H1 (cell line): Measurements from ENCODE around the gene PRR16. TPM values are rescaled to one million over a fixed set of nuclear protein-coding genes. Genes with fewer than 3 reads are reported as not detected.

ENCODE experiments used
- CTCF ChIA-PET: fragments of 300-600 bp; sonication (Branson Sonifier 250); formaldehyde crosslinking; loops from one replicate; lab custom pipeline; 2021; ENCODE audit not compliant: partially characterized antibody; lab: Charles Lee
- POLR2A ChIA-PET: fragments of 300-600 bp; sonication (Branson Sonifier 250); formaldehyde crosslinking; loops from one replicate; lab custom pipeline; 2021; ENCODE audit warnings: inconsistent platforms; ENCODE audit not compliant: partially characterized antibody; lab: Charles Lee
- DNase-seq, 2 experiments: peaks; one replicate each; pipeline versions ENCODE4 v3.0.0 to v3.0.0-alpha.2; 2010 to 2022; ENCODE audit warnings: low spot score in 2 of 2, low read depth in 1 of 2, mixed read lengths in 1 of 2
- FAIRE-seq: peaks from 2 replicates; lab custom pipeline; 2011; peaks lifted over from hg19 to GRCh38; lab: Jason Lieb, UNC
- H2AFZ ChIP-seq: 2 replicates; pipeline ENCODE4 v1.8.1; 2012; ENCODE audit warnings: low read length, inconsistent platforms
- H2AK5ac ChIP-seq: 2 replicates; pipeline ENCODE4 v1.6.1; 2013; ENCODE audit warnings: low read depth, low read length
- H2BK120ac ChIP-seq: replicated peaks from 2 replicates; pipeline ENCODE3; 2013; ENCODE audit warnings: low read depth, low read length, inconsistent platforms
- H2BK12ac ChIP-seq: 2 replicates; pipeline ENCODE4 v1.6.1; 2013; ENCODE audit warnings: low read depth, low read length
- H2BK15ac ChIP-seq: 2 replicates; pipeline ENCODE4 v1.6.1; 2013; ENCODE audit warnings: low read length
- H2BK20ac ChIP-seq: 2 replicates; pipeline ENCODE4 v1.6.1; 2013; ENCODE audit warnings: low read length
- H2BK5ac ChIP-seq: 2 replicates; pipeline ENCODE4 v1.6.1; 2013; ENCODE audit warnings: low read depth, low read length
- H3K14ac ChIP-seq: 2 replicates; pipeline ENCODE4 v1.6.1; 2013; ENCODE audit warnings: inconsistent platforms; ENCODE audit not compliant: insufficient read length
- H3K18ac ChIP-seq: 2 replicates; pipeline ENCODE4 v1.6.1; 2013; ENCODE audit warnings: low read length; ENCODE audit errors: extremely low read depth
- H3K23ac ChIP-seq: 2 replicates; pipeline ENCODE4 v1.6.1; 2013; ENCODE audit warnings: inconsistent platforms; ENCODE audit not compliant: insufficient read length
- H3K23me2 ChIP-seq: 2 replicates; pipeline ENCODE4 v1.6.1; 2013; ENCODE audit warnings: low read depth, low read length
- H3K27ac ChIP-seq: 2 replicates; pipeline ENCODE4 v1.6.1; 2011; ENCODE audit warnings: low read depth, low read length, inconsistent platforms
- H3K27me3 ChIP-seq, 4 experiments: replicated peaks in 1 of 4; 1 replicate in 1 of 4; 2 replicates in 3 of 4; pipeline versions ENCODE4 v1.6.1 to v1.8.1; 2011 to 2013; ENCODE audit warnings: low read length in 3 of 4, mild to moderate bottlenecking in 3 of 4, inconsistent platforms in 2 of 4, mixed read lengths in 2 of 4, moderate library complexity in 1 of 4; ENCODE audit not compliant: control insufficient read depth in 3 of 4, insufficient read depth in 3 of 4; ENCODE audit errors: extremely low read depth in 1 of 4
- H3K36me3 ChIP-seq, 4 experiments: 2 replicates each; pipeline versions ENCODE4 v1.6.1 to v1.8.1; 2011 to 2013; ENCODE audit warnings: mild to moderate bottlenecking in 4 of 4, low read length in 3 of 4, moderate library complexity in 2 of 4, control low read depth in 1 of 4, inconsistent platforms in 1 of 4; ENCODE audit not compliant: insufficient read depth in 4 of 4, control insufficient read depth in 2 of 4
- H3K4ac ChIP-seq: replicated peaks from 2 replicates; pipeline ENCODE3; 2013; ENCODE audit warnings: low read length, low read depth, mixed read lengths, inconsistent platforms; ENCODE audit not compliant: insufficient read length
- H3K4me1 ChIP-seq, 4 experiments: replicated peaks in 1 of 4; 1 replicate in 1 of 4; 2 replicates in 3 of 4; pipeline versions ENCODE4 v1.6.1 to v1.8.1; 2011 to 2013; ENCODE audit warnings: low read length in 3 of 4, inconsistent platforms in 2 of 4, mixed read lengths in 1 of 4; ENCODE audit not compliant: insufficient read depth in 4 of 4, control insufficient read depth in 3 of 4
- H3K4me2 ChIP-seq, 2 experiments: 2 replicates each; pipeline versions ENCODE4 v1.6.1 to v1.8.1; 2011 to 2013; ENCODE audit warnings: low read depth in 2 of 2, low read length in 2 of 2, control low read depth in 1 of 2, inconsistent platforms in 1 of 2, mild to moderate bottlenecking in 1 of 2; ENCODE audit not compliant: insufficient read depth in 1 of 2
- H3K4me3 ChIP-seq, 4 experiments: fragments of 200-600, 300-600 bp in 1 of 4; sonication (generic), shearing (Covaris generic), sonication (Bioruptor Twin) in 1 of 4; 2 replicates each; pipeline versions ENCODE4 v1.5.1 to v1.8.1; 2011 to 2016; ENCODE audit warnings: low read length in 4 of 4, low read depth in 3 of 4, control low read depth in 2 of 4, inconsistent platforms in 2 of 4, mild to moderate bottlenecking in 2 of 4, mixed read lengths in 1 of 4, moderate library complexity in 1 of 4; ENCODE audit not compliant: insufficient read depth in 2 of 4; ENCODE audit errors: extremely low read depth in 1 of 4
- H3K56ac ChIP-seq: replicated peaks from 2 replicates; pipeline ENCODE3; 2013; ENCODE audit warnings: low read depth, mild to moderate bottlenecking, mixed read lengths, low read length, inconsistent platforms; ENCODE audit not compliant: insufficient read length
- H3K79me1 ChIP-seq: 2 replicates; pipeline ENCODE4 v1.6.1; 2013; ENCODE audit warnings: low read depth, low read length, control low read depth
- H3K79me2 ChIP-seq, 2 experiments: 2 replicates each; pipeline versions ENCODE4 v1.6.1 to v1.8.1; 2012 to 2013; ENCODE audit warnings: low read length in 2 of 2, mild to moderate bottlenecking in 2 of 2, inconsistent platforms in 1 of 2; ENCODE audit not compliant: insufficient read depth in 2 of 2, control insufficient read depth in 1 of 2
- H3K9ac ChIP-seq, 4 experiments: replicated peaks in 1 of 4; 1 replicate in 1 of 4; 2 replicates in 3 of 4; pipeline versions ENCODE4 v1.6.1 to v1.8.1; 2011 to 2013; ENCODE audit warnings: low read depth in 3 of 4, low read length in 3 of 4, control low read depth in 2 of 4, mild to moderate bottlenecking in 2 of 4, moderate library complexity in 2 of 4, inconsistent platforms in 1 of 4; ENCODE audit errors: extremely low read depth in 1 of 4
- H3K9me3 ChIP-seq, 2 experiments: 2 replicates each; pipeline versions ENCODE4 v1.6.1 to v1.8.1; 2012 to 2013; ENCODE audit warnings: mild to moderate bottlenecking in 2 of 2, moderate library complexity in 2 of 2, control low read depth in 1 of 2, inconsistent platforms in 1 of 2, low read depth in 1 of 2, low read length in 1 of 2, mixed read lengths in 1 of 2; ENCODE audit not compliant: insufficient read depth in 2 of 2
- H4K20me1 ChIP-seq, 2 experiments: replicated peaks in 1 of 2; 2 replicates each; pipeline versions ENCODE3 to v1.8.1; 2011 to 2013; ENCODE audit warnings: inconsistent platforms in 2 of 2, low read length in 2 of 2, mild to moderate bottlenecking in 1 of 2; ENCODE audit not compliant: insufficient read depth in 2 of 2, control insufficient read depth in 1 of 2
- H4K5ac ChIP-seq: 2 replicates; pipeline ENCODE4 v1.6.1; 2013; ENCODE audit warnings: low read length, low read depth, mixed read lengths, inconsistent platforms; ENCODE audit not compliant: insufficient read length
- H4K8ac ChIP-seq: 2 replicates; pipeline ENCODE4 v1.8.0; 2013; ENCODE audit warnings: mild to moderate bottlenecking, moderate library complexity, low read length, inconsistent platforms; ENCODE audit not compliant: insufficient read depth; ENCODE audit errors: extremely low read depth
- H4K91ac ChIP-seq: replicated peaks from 2 replicates; pipeline ENCODE3; 2013; ENCODE audit warnings: low read length, mixed read lengths, inconsistent platforms; ENCODE audit not compliant: insufficient read length
- ASH2L ChIP-seq: fragments of 200-600, 300-600 bp; sonication (generic); IDR thresholded peaks from one replicate; pipeline ENCODE4 v1.7.1; 2017; ENCODE audit warnings: low read length
- BRCA1 ChIP-seq: IDR thresholded peaks from 2 replicates; pipeline ENCODE4 v1.6.1; 2012; ENCODE audit warnings: low read depth, low read length, improper control_type of control experiment
- CBX5 ChIP-seq: fragments of 300-800, 300-1000 bp; sonication (generic); IDR thresholded peaks from 2 replicates; pipeline ENCODE4 v1.7.1; 2016; ENCODE audit warnings: antibody characterized with exemption, low read length, low read depth
- CTBP2 ChIP-seq: IDR thresholded peaks from 2 replicates; pipeline ENCODE4 v1.7.0; 2011; ENCODE audit warnings: borderline replicate concordance, mild to moderate bottlenecking, moderate library complexity, mixed read lengths, low read length; ENCODE audit not compliant: insufficient read depth, insufficient read length
- EGR1 ChIP-seq: IDR thresholded peaks from 2 replicates; pipeline ENCODE4 v1.6.1; 2011; ENCODE audit warnings: low read depth, low read length, borderline replicate concordance
- GABPA ChIP-seq: IDR thresholded peaks from 2 replicates; pipeline ENCODE4 v1.6.1; 2011; ENCODE audit warnings: mild to moderate bottlenecking, low read length, moderate library complexity, borderline replicate concordance; ENCODE audit not compliant: insufficient read depth
- HDAC2 ChIP-seq, 2 experiments: fragments of 300-600 bp in 1 of 2; sonication (generic) in 1 of 2; IDR thresholded peaks; 2 replicates each; pipeline ENCODE4 v1.6.1; 2011 to 2012; ENCODE audit warnings: low read depth in 2 of 2, low read length in 2 of 2, mild to moderate bottlenecking in 2 of 2, moderate library complexity in 2 of 2, borderline replicate concordance in 1 of 2, inconsistent platforms in 1 of 2
- POLR2A ChIP-seq, 2 experiments: IDR thresholded peaks; 1 replicate in 1 of 2; 2 replicates in 1 of 2; pipeline ENCODE4 v1.6.1; 2011; ENCODE audit warnings: low read depth in 2 of 2, low read length in 2 of 2, mild to moderate bottlenecking in 2 of 2; ENCODE audit errors: control extremely low read depth in 1 of 2
- RNF2 ChIP-seq: fragments of 200-900, 300-1000 bp; sonication (generic); IDR thresholded peaks from 2 replicates; pipeline ENCODE4 v1.7.1; 2016; ENCODE audit warnings: borderline replicate concordance, low read depth, mild to moderate bottlenecking, antibody characterized with exemption, low read length; ENCODE audit not compliant: poor library complexity, severe bottlenecking; ENCODE audit errors: missing control alignments
- SAP30 ChIP-seq: fragments of 300-600 bp; sonication (generic); IDR thresholded peaks from 2 replicates; pipeline ENCODE4 v1.7.1; 2012; ENCODE audit warnings: low read length, moderate library complexity, mild to moderate bottlenecking, inconsistent platforms; ENCODE audit not compliant: insufficient read depth, insufficient replicate concordance
- SRF ChIP-seq: IDR thresholded peaks from 2 replicates; pipeline ENCODE4 v1.6.1; 2011; ENCODE audit warnings: mild to moderate bottlenecking, low read depth, low read length, moderate library complexity
- WGBS, 2 experiments: shearing (Covaris generic) in 1 of 2; methylation state at CpG; one replicate each; pipeline versions ENCODE4 v1.1.6 to v1.1.7; 2013 to 2015; ENCODE audit warnings: low lambda C conversion rate in 2 of 2, mixed read lengths in 2 of 2, inconsistent platforms in 1 of 2, low coverage in 1 of 2, missing lambda C conversion rate in 1 of 2; ENCODE audit not compliant: insufficient replicate concordance in 2 of 2, insufficient coverage in 1 of 2, insufficient read length in 1 of 2; ENCODE audit errors: extremely low coverage in 1 of 2, missing lambda C conversion rate in 1 of 2; 5-methylcytosine and 5-hydroxymethylcytosine counted together
- polyA plus RNA-seq, 7 experiments: library from polyadenylated mRNA; depleted of rRNA in 3 of 7; stranded (reverse) in 5 of 7; unstranded in 2 of 7; fragments of >200 nt in 5 of 7; fragments of 200-250 nt in 2 of 7; gene quantifications; 1 replicate in 5 of 7; 2 replicates in 1 of 7; 4 replicates in 1 of 7; pipeline versions ENCODE4 v1.2.1 to v1.2.3, GENCODE V29; 2011 to 2013; ENCODE audit warnings: missing spikeins in 2 of 7, mixed read lengths in 2 of 7
- total RNA-seq: library from RNA; stranded (reverse); fragmentation: NEBNext Ultra II Directional; extraction: Animal tissue kit (Norgen Biotek cat#: 25700); gene quantifications from 2 replicates; pipeline ENCODE4 v1.2.1, GENCODE V29; 2021

PRR16 gene
- total and polyA plus RNA-seq, 2 of the 8 experiments (the other 6 are each of a cell fraction or from before 2014, with no cell fraction given) = 0.73 to 1.6 TPM

- no peak overlapping the region for H2AFZ ChIP-seq
- H4K5ac ChIP-seq = no peak overlapping the region
- 91% methylated on average over 3 of the region's 3 CpGs; no CpG with 5 or more reads in 1 of the 2 experiments for WGBS, 2 experiments
- no peak overlapping the region for H4K91ac ChIP-seq
- H3K4me3 ChIP-seq = no peak overlapping the region
- H4K20me1 ChIP-seq = no peaks in the 10 kb centered on the region
- no peak overlapping the region for H4K8ac ChIP-seq
- CTCF ChIA-PET = no interaction called here
- no peak overlapping the region for H2BK5ac ChIP-seq
- H3K27me3 ChIP-seq = no peaks in the 10 kb centered on the region
- H3K4ac ChIP-seq = no peak overlapping the region
- H2BK20ac ChIP-seq = no peak overlapping the region
- no peak overlapping the region for H3K18ac ChIP-seq
- no peak overlapping the region for H3K23ac ChIP-seq
- H3K56ac ChIP-seq = no peak overlapping the region
- no peak overlapping the region for H3K27ac ChIP-seq
- no peaks in the 10 kb centered on the region for H3K23me2 ChIP-seq
- no peak overlapping the region for H2BK12ac ChIP-seq
- no peak overlapping the region for H2BK120ac ChIP-seq
- no peaks in the 10 kb centered on the region for H3K79me2 ChIP-seq
- H3K79me1 ChIP-seq = no peaks in the 10 kb centered on the region
- no peak overlapping the region for H3K9ac ChIP-seq
- DNase-seq = no peak
- POLR2A ChIA-PET = no interaction called here
- no peak overlapping the region for H3K14ac ChIP-seq
- H3K4me2 ChIP-seq = no peak overlapping the region
- no peak for FAIRE-seq
- H2BK15ac ChIP-seq = no peak overlapping the region
- H3K9me3 ChIP-seq = no peaks in the 10 kb centered on the region
- H3K36me3 ChIP-seq = no peaks in the 10 kb centered on the region
- H3K4me1 ChIP-seq = peaks cover 0 to 4% (median 0%) of the 10 kb centered on the region in 4 experiments; a peak in 1 of 7 replicates
- H2AK5ac ChIP-seq = no peak overlapping the region
- no peak for TF ChIP-seq CTBP2
- TF ChIP-seq CBX5 = no peak
- TF ChIP-seq POLR2A (IDR thresholded peaks at IDR 0.05; ENCODE audit: control extremely low read depth in 1 of 2, low read depth in 2 of 2, low read length in 2 of 2) = no peak
- TF ChIP-seq GABPA = no peak
- no peak for TF ChIP-seq HDAC2 (IDR thresholded peaks at IDR 0.05; ENCODE audit: borderline replicate concordance in 1 of 2, low read depth in 2 of 2, low read length in 2 of 2)
- no peak for TF ChIP-seq SAP30
- no peak for TF ChIP-seq ASH2L
- no peak for TF ChIP-seq EGR1
- TF ChIP-seq SRF = no peak
- TF ChIP-seq RNF2 = no peak
- TF ChIP-seq BRCA1 = no peak
- TF ChIP-seq, all 59 proteins: peak for 0
Measured at GRCh38 chr5:120545007-120545406, 80.9 kb downstream of the PRR16 start.
